ENCODE measurements around the gene FBN2.
"Not testable (repeated sequence)": the region's sequence is repeated elsewhere in the genome, so short reads cannot be mapped to it uniquely, and the experiment has no call there.

FBN2 gene

DNA sequence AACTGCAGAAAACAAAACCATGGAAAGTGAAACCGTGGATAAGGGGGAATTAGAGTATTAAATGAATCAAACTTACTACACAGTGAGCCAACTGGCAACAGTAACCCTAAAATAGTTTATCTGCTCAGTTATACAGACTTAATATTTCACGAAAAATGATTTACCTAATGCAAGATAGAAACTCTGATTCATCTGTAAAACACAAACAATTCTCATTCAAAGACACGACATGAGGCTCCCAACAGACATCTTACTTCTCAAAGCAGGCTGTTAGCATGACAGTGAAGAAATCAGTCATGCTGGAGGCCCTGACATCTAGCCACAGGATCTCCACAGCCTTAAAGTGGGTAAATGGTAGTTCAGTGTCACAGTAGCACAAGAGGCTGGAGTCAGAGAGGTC, 131.2 kb downstream of the FBN2 start:
- DNase-seq (ENCODE audit: low read depth): no peak
- H3K4me3 ChIP-seq (ENCODE audit: control insufficient read depth, low read depth, low read length): no peak overlapping the region
- TF ChIP-seq, protein P1, sequence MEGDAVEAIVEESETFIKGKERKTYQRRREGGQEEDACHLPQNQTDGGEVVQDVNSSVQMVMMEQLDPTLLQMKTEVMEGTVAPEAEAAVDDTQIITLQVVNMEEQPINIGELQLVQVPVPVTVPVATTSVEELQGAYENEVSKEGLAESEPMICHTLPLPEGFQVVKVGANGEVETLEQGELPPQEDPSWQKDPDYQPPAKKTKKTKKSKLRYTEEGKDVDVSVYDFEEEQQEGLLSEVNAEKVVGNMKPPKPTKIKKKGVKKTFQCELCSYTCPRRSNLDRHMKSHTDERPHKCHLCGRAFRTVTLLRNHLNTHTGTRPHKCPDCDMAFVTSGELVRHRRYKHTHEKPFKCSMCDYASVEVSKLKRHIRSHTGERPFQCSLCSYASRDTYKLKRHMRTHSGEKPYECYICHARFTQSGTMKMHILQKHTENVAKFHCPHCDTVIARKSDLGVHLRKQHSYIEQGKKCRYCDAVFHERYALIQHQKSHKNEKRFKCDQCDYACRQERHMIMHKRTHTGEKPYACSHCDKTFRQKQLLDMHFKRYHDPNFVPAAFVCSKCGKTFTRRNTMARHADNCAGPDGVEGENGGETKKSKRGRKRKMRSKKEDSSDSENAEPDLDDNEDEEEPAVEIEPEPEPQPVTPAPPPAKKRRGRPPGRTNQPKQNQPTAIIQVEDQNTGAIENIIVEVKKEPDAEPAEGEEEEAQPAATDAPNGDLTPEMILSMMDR (conservative IDR thresholded peaks at IDR 0.05; ENCODE audit: control insufficient read depth, insufficient read depth, low read depth, low read length): no peak

DNA sequence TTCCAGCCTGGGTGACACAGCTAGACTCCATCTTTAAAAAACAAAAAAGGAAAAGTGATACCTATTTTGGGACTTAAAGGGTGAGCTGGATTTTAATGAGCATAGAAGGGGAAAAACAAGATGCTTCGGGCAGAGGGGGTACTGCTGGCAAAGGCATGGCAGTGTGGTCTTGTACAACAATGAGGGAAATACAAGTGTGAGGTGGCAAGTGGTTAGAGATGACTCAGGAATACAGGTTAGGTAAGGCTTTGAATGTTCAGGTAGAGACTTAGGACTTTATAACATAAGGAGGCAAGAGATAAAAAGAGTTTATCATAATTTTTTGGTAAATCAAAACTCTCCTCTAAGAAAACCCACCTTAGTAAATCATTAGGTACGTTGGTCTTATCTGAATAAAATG, 132.9 kb downstream of the FBN2 start:
- TF ChIP-seq, protein P1 (conservative IDR thresholded peaks at IDR 0.05; ENCODE audit: control insufficient read depth, insufficient read depth, low read depth, low read length): no peak
- no peak overlapping the region for H3K4me3 ChIP-seq (ENCODE audit: control insufficient read depth, low read depth, low read length)
- no peak for DNase-seq (ENCODE audit: low read depth)

DNA sequence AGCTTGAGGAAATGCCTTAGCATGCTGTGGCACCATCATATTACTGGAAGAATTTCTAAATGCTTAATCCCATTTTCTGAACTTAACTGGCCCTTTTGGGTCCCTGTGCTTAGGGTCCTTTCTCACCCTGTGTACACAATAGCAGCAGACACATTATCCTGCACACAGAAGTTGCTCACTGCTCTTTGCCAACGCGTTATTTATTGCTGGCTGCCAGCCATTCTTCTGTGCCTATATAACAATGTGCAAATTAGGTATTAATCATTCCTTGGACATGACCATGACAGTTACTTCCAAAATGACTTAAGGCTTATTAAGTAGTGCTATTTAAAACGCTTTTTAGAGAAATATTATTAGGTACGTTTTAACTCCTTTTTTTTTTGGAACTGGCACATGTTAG, 134.7 kb downstream of the FBN2 start:
- TF ChIP-seq, protein P1 (conservative IDR thresholded peaks at IDR 0.05; ENCODE audit: control insufficient read depth, insufficient read depth, low read depth, low read length): no peak
- no peak overlapping the region for H3K4me3 ChIP-seq (ENCODE audit: control insufficient read depth, low read depth, low read length)
- DNase-seq (ENCODE audit: low read depth): no peak

DNA sequence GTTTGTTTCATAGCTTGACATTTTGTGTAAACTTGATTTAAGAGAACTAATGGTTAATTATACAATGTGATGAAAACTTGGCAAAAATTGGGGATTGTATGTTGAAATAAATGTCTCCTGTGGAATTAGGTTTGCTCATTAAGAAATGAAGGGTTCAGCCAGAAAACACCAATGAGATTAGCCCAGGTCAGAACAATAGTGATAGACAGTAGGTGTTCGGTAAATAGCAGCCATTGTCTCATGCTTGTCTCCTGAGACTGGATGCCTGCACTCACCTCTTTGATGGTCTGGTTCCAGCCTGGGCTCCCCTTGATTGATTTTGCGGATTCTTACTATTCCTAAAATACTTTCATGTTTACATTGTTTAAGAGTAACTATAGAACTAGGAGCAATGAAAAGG, 135.5 kb downstream of the FBN2 start:
- DNase-seq (ENCODE audit: low read depth): no peak
- TF ChIP-seq, protein P1 (conservative IDR thresholded peaks at IDR 0.05; ENCODE audit: control insufficient read depth, insufficient read depth, low read depth, low read length): no peak
- no peak overlapping the region for H3K4me3 ChIP-seq (ENCODE audit: control insufficient read depth, low read depth, low read length)

DNA sequence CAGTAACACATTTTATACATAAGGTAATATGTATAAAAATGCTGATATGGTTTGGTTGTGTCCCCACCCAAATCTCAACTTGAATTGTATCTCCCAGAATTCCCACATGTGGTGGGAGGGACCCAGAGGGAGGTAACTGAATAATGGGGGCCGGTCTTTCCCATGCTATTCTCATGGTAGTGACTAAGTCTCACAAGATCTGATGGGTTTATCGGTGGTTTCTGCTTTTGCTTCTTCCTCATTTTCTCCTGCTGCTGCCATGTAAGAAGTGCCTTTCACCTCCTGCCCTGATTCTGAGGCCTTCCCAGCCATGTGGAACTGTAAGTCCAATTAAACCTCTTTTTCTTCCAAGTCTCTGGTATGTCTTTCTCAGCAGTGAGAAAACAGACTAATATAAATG, 137.3 kb downstream of the FBN2 start:
- DNase-seq (ENCODE audit: low read depth): not testable (repeated sequence)

DNA sequence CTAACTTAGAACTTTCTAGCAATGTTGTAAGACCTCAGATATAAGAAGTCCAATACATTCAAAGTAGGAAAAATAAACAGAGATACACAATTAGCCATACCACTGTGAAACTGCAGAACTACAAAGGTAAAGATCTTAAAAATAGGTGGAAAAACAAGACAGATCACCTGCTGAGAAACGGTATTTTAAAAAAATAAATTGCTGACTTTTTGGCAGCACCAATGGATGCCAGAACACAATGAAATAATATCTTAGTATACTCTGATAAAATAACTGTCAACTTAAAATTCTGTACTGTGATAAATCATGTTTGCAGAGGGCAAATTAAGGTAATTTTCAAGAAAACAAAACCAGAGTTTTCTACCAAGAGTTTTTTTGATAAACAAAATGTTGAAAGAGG, 138.9 kb downstream of the FBN2 start:
- TF ChIP-seq, protein P1 (conservative IDR thresholded peaks at IDR 0.05; ENCODE audit: control insufficient read depth, insufficient read depth, low read depth, low read length): no peak
- no peak for DNase-seq (ENCODE audit: low read depth)
- H3K4me3 ChIP-seq (ENCODE audit: control insufficient read depth, low read depth, low read length): no peak overlapping the region

More for the DNA sequence above, 137.3 kb downstream of the FBN2 start:
- not testable (repeated sequence) for H3K4me3 ChIP-seq (ENCODE audit: control insufficient read depth, low read depth, low read length)

DNA sequence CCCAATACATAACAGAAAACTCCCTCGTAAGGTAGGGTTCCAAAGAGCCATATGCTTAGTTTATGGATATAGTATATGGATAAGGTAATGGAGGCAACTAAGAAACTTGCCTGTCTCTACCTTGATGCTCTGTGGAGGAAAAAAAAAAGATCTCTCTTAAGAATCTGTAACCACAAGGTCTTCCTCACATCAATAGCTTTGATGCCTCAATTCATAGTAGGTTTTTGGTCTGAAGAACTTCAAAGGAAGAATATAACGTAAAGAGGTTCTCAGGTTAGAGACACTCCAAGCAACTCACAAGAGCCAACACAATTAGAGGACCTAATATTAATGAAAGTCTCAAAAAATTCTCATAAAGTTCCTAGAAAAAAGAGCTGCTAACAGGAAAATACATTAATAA, 140.2 kb downstream of the FBN2 start:
- TF ChIP-seq, protein P1 (conservative IDR thresholded peaks at IDR 0.05; ENCODE audit: control insufficient read depth, insufficient read depth, low read depth, low read length): no peak
- H3K4me3 ChIP-seq (ENCODE audit: control insufficient read depth, low read depth, low read length): no peak overlapping the region
- no peak for DNase-seq (ENCODE audit: low read depth)
